HepG2 (cell line): ENCODE data around the gene GNPDA2. TPM values are rescaled to one million over a fixed set of nuclear protein-coding genes. Genes with fewer than 3 reads are reported as not detected.

Experiments
- AGO2 ChIP-seq: fragments of 200-400 bp; formaldehyde crosslinking; optimal IDR thresholded peaks from 2 replicates; pipeline ENCODE3; 2017; ENCODE audit warnings: mild to moderate bottlenecking, low read depth, low read length, moderate library complexity
- ATF7 ChIP-seq, 2 experiments: fragments of 450-650 bp in 1 of 2; sonication (generic) in 1 of 2; formaldehyde crosslinking in 1 of 2; IDR thresholded peaks; 2 replicates each; pipeline versions ENCODE4 v1.4.0 to v1.6.1; 2016 to 2020; ENCODE audit warnings: antibody characterized with exemption in 1 of 2, mild to moderate bottlenecking in 1 of 2, missing genetic modification reagents in 1 of 2
- ELF3 ChIP-seq: IDR thresholded peaks from 2 replicates; pipeline ENCODE4 v1.6.1; 2016; ENCODE audit warnings: missing genetic modification reagents, missing compliant biosample characterization
- GATAD1 ChIP-seq: IDR thresholded peaks from 2 replicates; pipeline ENCODE4 v1.6.1; 2016; ENCODE audit warnings: missing genetic modification reagents, missing compliant biosample characterization
- HDAC1 ChIP-seq: sonication (generic); formaldehyde crosslinking; IDR thresholded peaks from 2 replicates; pipeline ENCODE4 v1.5.1; 2020; ENCODE audit warnings: mild to moderate bottlenecking, missing genetic modification reagents
- ISL2 ChIP-seq: sonication (generic); formaldehyde crosslinking; IDR thresholded peaks from 2 replicates; pipeline ENCODE4 v1.5.0; 2020; ENCODE audit warnings: missing genetic modification reagents
- KLF16 ChIP-seq, 2 experiments: sonication (generic) in 1 of 2; formaldehyde crosslinking in 1 of 2; IDR thresholded peaks; 2 replicates each; pipeline versions ENCODE4 v1.6.1 to v1.8.0; 2016 to 2023; ENCODE audit warnings: missing genetic modification reagents in 2 of 2, missing compliant biosample characterization in 1 of 2
- KMT2B ChIP-seq: IDR thresholded peaks from 2 replicates; pipeline ENCODE4 v1.6.1; 2016; ENCODE audit warnings: missing genetic modification reagents, missing compliant biosample characterization
- MTF1 ChIP-seq: sonication (generic); formaldehyde crosslinking; IDR thresholded peaks from 2 replicates; pipeline ENCODE4 v1.5.0; 2020; ENCODE audit warnings: missing genetic modification reagents
- MXI1 ChIP-seq: IDR thresholded peaks from 3 replicates; pipeline ENCODE4 v1.6.1; 2012; ENCODE audit warnings: low read depth, low read length, inconsistent platforms, borderline replicate concordance
- NAIF1 ChIP-seq: sonication (generic); formaldehyde crosslinking; IDR thresholded peaks from 2 replicates; pipeline ENCODE4 v1.5.0; 2020; ENCODE audit warnings: mild to moderate bottlenecking, missing genetic modification reagents, borderline replicate concordance
- NCOR1 ChIP-seq: fragments of 200-600 bp; sonication (generic); IDR thresholded peaks from 2 replicates; pipeline ENCODE4 v1.7.0; 2017; ENCODE audit warnings: antibody characterized with exemption, low read length, borderline replicate concordance
- PITX1 ChIP-seq: sonication (generic); formaldehyde crosslinking; IDR thresholded peaks from 2 replicates; pipeline ENCODE4 v1.5.1; 2020; ENCODE audit warnings: mild to moderate bottlenecking, missing genetic modification reagents
- SMYD3 ChIP-seq: sonication (generic); formaldehyde crosslinking; IDR thresholded peaks from 2 replicates; pipeline ENCODE4 v1.8.1; 2023; ENCODE audit warnings: mild to moderate bottlenecking, missing genetic modification reagents
- SPEN ChIP-seq: sonication (generic); formaldehyde crosslinking; IDR thresholded peaks from 2 replicates; pipeline ENCODE4 v1.5.1; 2020; ENCODE audit warnings: low read depth, mild to moderate bottlenecking, missing genetic modification reagents
- TMF1 ChIP-seq: sonication (generic); formaldehyde crosslinking; IDR thresholded peaks from 2 replicates; pipeline ENCODE4 v1.8.1; 2022; ENCODE audit warnings: low read depth, missing genetic modification reagents
- ZFP90 ChIP-seq: sonication (generic); formaldehyde crosslinking; IDR thresholded peaks from 2 replicates; pipeline ENCODE4 v1.8.0; 2022; ENCODE audit warnings: missing genetic modification reagents, mild to moderate bottlenecking, inconsistent platforms, borderline replicate concordance
- ZNF136 ChIP-seq: sonication (generic); formaldehyde crosslinking; IDR thresholded peaks from 2 replicates; pipeline ENCODE4 v1.8.1; 2022; ENCODE audit warnings: low read depth, mild to moderate bottlenecking, moderate library complexity, missing genetic modification reagents
- ZNF251 ChIP-seq: sonication (generic); formaldehyde crosslinking; IDR thresholded peaks from 2 replicates; pipeline ENCODE4 v1.9.0; 2021; ENCODE audit warnings: mild to moderate bottlenecking, missing genetic modification reagents
- ZNF331 ChIP-seq: sonication (generic); formaldehyde crosslinking; IDR thresholded peaks from 2 replicates; pipeline ENCODE4 v1.4.0; 2020; ENCODE audit warnings: missing genetic modification reagents
- ZNF563 ChIP-seq: sonication (generic); formaldehyde crosslinking; IDR thresholded peaks from 2 replicates; pipeline ENCODE4 v1.8.0; 2022; ENCODE audit warnings: mild to moderate bottlenecking, moderate library complexity, missing genetic modification reagents
- ZNF724P ChIP-seq: sonication (generic); formaldehyde crosslinking; IDR thresholded peaks from 2 replicates; pipeline ENCODE4 v1.8.0; 2022; ENCODE audit warnings: missing genetic modification reagents, borderline replicate concordance
- ZNF772 ChIP-seq: sonication (generic); formaldehyde crosslinking; IDR thresholded peaks from 2 replicates; pipeline ENCODE4 v1.5.0; 2020; ENCODE audit warnings: mild to moderate bottlenecking, missing genetic modification reagents
- ZNF773 ChIP-seq: sonication (generic); formaldehyde crosslinking; IDR thresholded peaks from 2 replicates; pipeline ENCODE4 v1.4.0; 2020; ENCODE audit warnings: missing genetic modification reagents, borderline replicate concordance
- ZNF775 ChIP-seq: sonication (generic); formaldehyde crosslinking; IDR thresholded peaks from 2 replicates; pipeline ENCODE4 v1.4.0; 2020; ENCODE audit warnings: missing genetic modification reagents, mild to moderate bottlenecking, moderate library complexity, borderline replicate concordance
- ZNF816 ChIP-seq: sonication (generic); formaldehyde crosslinking; IDR thresholded peaks from 2 replicates; pipeline ENCODE4 v1.8.0; 2022; ENCODE audit warnings: missing genetic modification reagents, mild to moderate bottlenecking, borderline replicate concordance
- polyA plus RNA-seq, 8 experiments: library from polyadenylated mRNA; depleted of rRNA in 3 of 8; stranded (reverse) in 7 of 8; unstranded in 1 of 8; fragments of >200 nt; fragmentation: Illumina TruSeq in 4 of 8; extraction: Trizol in 4 of 8; gene quantifications; 2 replicates each; pipeline versions ENCODE4 v1.2.1 to v1.2.3, GENCODE V29; 2011 to 2016; ENCODE audit warnings: low read depth in 4 of 8, missing spikeins in 1 of 8, mixed read lengths in 1 of 8; ENCODE audit not compliant: insufficient read depth in 1 of 8
- total RNA-seq, 5 experiments: library from RNA; depleted of rRNA; stranded (reverse); fragments of >200 nt; fragmentation: Illumina TruSeq; extraction: Trizol; gene quantifications; 2 replicates each; pipeline ENCODE4 v1.2.3, GENCODE V29; 2016; ENCODE audit warnings: low read depth in 1 of 5
- TF ChIP-seq, protein P1 (sequence below): sonication (generic); formaldehyde crosslinking; IDR thresholded peaks from 2 replicates; pipeline ENCODE4 v1.4.0; 2020; ENCODE audit warnings: mild to moderate bottlenecking, low read depth, missing genetic modification reagents
- TF ChIP-seq, protein P2 (sequence below): sonication (generic); formaldehyde crosslinking; IDR thresholded peaks from 2 replicates; pipeline ENCODE4 v1.8.1; 2023; ENCODE audit warnings: mild to moderate bottlenecking, moderate library complexity, missing genetic modification reagents

The GNPDA2 gene
- total and polyA plus RNA-seq, 2 of the 13 experiments (the other 11 are each of a cell fraction or from before 2014, with no cell fraction given), result 5.4 to 9.0 TPM

DNA sequence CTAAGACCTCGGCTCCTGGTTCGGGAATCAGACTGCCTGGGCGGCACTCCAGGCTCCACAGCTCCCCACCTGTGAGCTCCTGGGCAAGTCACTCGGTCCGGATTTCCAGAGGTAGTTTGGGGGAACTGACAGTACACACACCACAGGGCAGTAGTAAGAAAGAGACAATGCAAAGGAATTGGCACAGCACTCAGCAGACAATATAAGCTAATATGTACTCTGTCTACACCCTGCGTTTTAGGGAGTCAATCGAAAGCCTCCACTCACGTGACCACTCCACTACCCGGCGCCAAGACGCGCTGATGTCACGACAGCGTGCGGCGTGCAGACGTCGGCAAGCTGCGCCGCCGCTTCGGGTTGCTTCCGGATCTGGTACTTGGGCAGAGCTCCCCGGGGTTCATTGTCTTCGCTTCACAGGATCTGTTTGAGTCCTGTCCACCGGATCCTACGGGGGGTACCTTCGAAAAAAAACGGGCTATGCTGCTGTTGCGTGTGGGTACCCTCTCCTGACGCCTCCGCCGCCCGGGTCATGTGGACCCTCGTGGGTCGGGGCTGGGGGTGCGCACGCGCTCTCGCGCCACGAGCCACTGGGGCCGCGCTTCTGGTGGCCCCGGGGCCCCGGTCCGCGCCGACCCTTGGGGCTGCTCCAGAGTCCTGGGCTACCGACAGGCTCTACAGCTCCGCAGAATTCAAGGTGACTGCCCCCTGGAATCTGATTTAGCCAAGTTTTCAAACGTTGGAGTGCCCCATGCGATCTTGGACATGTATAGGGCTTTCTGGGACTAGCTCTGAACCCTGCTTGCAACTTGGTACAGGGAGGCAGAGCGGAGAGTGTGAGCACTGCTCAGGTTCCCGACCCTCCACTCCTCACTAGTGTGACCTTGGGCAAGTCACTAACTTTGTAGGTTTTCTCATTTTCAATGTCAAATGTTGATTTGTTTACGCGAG lies 48.0 kb downstream of the GNPDA2 start, which contains the start of gene GUF1 (continued):
- peak; percentile 62; the same call in 1 of the 2 replicates for TF ChIP-seq MTF1 (CRISPR knock-in tag)
- no peak for TF ChIP-seq ZNF775 (CRISPR knock-in tag)
- peak; percentile 69; the same call in 1 of the 2 replicates for TF ChIP-seq ZNF331 (CRISPR knock-in tag)
- TF ChIP-seq, protein P1, sequence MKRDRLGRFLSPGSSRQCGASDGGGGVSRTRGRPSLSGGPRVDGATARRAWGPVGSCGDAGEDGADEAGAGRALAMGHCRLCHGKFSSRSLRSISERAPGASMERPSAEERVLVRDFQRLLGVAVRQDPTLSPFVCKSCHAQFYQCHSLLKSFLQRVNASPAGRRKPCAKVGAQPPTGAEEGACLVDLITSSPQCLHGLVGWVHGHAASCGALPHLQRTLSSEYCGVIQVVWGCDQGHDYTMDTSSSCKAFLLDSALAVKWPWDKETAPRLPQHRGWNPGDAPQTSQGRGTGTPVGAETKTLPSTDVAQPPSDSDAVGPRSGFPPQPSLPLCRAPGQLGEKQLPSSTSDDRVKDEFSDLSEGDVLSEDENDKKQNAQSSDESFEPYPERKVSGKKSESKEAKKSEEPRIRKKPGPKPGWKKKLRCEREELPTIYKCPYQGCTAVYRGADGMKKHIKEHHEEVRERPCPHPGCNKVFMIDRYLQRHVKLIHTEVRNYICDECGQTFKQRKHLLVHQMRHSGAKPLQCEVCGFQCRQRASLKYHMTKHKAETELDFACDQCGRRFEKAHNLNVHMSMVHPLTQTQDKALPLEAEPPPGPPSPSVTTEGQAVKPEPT (CRISPR knock-in tag), result peak; percentile 80; the same call in 1 of the 2 replicates
- peak; percentile 28; the same call in 1 of the 2 replicates for TF ChIP-seq SMYD3 (CRISPR knock-in tag)
- no peak for TF ChIP-seq NAIF1
- no peak for TF ChIP-seq ZNF816 (CRISPR knock-in tag)
- no peak for TF ChIP-seq ATF7 (IDR thresholded peaks at IDR 0.05)
- TF ChIP-seq ATF7 (CRISPR knock-in tag; IDR thresholded peaks at IDR 0.05), result 0 out of 2 replicates have a peak, but pooled peaks have one; percentile 62
- TF ChIP-seq PITX1 (CRISPR knock-in tag), result peak; percentile 20; the same call in 1 of the 2 replicates
- peak; percentile 96 for TF ChIP-seq KMT2B (CRISPR knock-in tag)
- TF ChIP-seq ZNF724P (CRISPR knock-in tag), result 0 out of 2 replicates have a peak, but pooled peaks have one; percentile 20
- TF ChIP-seq, protein P2, sequence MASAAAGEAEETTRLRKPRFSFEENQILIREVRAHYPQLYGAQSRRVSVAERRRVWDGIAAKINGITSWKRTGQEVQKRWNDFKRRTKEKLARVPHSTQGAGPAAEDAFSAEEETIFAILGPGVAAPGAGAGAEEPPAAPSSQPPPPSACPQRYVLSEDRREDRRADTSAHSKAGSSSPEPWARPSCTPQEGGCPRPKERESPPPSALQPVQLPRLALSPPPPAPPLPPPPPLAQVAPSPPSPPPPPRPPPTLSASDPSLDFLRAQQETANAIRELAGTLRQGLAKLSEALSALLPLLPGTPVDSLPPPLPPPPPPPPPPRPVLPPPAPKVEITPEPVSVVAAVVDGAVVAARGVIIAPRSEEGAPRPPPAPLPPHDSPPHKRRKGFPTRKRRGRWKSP (CRISPR knock-in tag), result peak; percentile 87
- TF ChIP-seq ZNF772 (CRISPR knock-in tag), result peak; percentile 49; the same call in 1 of the 2 replicates
- TF ChIP-seq KLF16 (CRISPR knock-in tag; IDR thresholded peaks at IDR 0.05), result peak in 1 of 2 experiments; percentile 82; a peak in 2 of 4 replicates
- peak; percentile 91 for TF ChIP-seq SPEN
- TF ChIP-seq ELF3 (CRISPR knock-in tag), result peak; percentile 64
- TF ChIP-seq ISL2, result no peak
- no peak for TF ChIP-seq TMF1 (CRISPR knock-in tag)
- TF ChIP-seq GATAD1 (CRISPR knock-in tag), result peak; percentile 97
- TF ChIP-seq ZFP90 (CRISPR knock-in tag), result no peak
- no peak for TF ChIP-seq ZNF773 (CRISPR knock-in tag)
- 0 out of 2 replicates have a peak, but pooled peaks have one; percentile 63 for TF ChIP-seq ZNF136
- TF ChIP-seq ZNF563 (CRISPR knock-in tag), result peak; percentile 88
- TF ChIP-seq HDAC1, result peak; percentile 88
- TF ChIP-seq NCOR1, result no peak
- 0 out of 2 replicates have a peak, but pooled peaks have one; percentile 48 for TF ChIP-seq ZNF251
- peak; percentile 44; the same call in 1 of the 3 replicates for TF ChIP-seq MXI1
- TF ChIP-seq AGO2, result peak; percentile 84
